Mucosa of stomach (tissue), 1 donor: ENCODE data around the gene UBE2I.

ENCODE experiments used
- H3K27me3 ChIP-seq: one replicate; pipeline ENCODE4 v1.7.0; 2013; ENCODE audit warnings: mild to moderate bottlenecking, low read length; ENCODE audit not compliant: control insufficient read depth, insufficient read depth
- H3K36me3 ChIP-seq: one replicate; pipeline ENCODE4 v1.7.0; 2013; ENCODE audit warnings: low read length; ENCODE audit not compliant: control insufficient read depth, insufficient read depth
- H3K4me1 ChIP-seq: one replicate; pipeline ENCODE4 v1.7.0; 2013; ENCODE audit warnings: mild to moderate bottlenecking, low read length; ENCODE audit not compliant: control insufficient read depth, insufficient read depth
- H3K4me3 ChIP-seq: one replicate; pipeline ENCODE4 v1.7.0; 2013; ENCODE audit warnings: low read length
- H3K9ac ChIP-seq: one replicate; pipeline ENCODE4 v1.7.0; 2013; ENCODE audit warnings: mild to moderate bottlenecking, low read length, moderate library complexity
- H3K9me3 ChIP-seq: one replicate; pipeline ENCODE4 v1.7.0; 2013; ENCODE audit warnings: mild to moderate bottlenecking, low read length, moderate library complexity; ENCODE audit not compliant: control insufficient read depth
- donor health status: Pancreatic carcinoma.

UBE2I gene

GRCh38 chr16:1356061-1356900 lies 46.8 kb downstream of the UBE2I start:
- Histone ChIP-seq H3K9me3 (no peaks in the 10 kb centered on the region), H3K27me3 (no peaks in the 10 kb centered on the region), H3K9ac (no peak overlapping the region), H3K4me1 (peaks cover under 1% of the 10 kb centered on the region), H3K4me3 (no peak overlapping the region), H3K36me3 (no peaks in the 10 kb centered on the region)

GRCh38 chr16:1357906-1358566 lies 48.6 kb downstream of the UBE2I start:
- no peak overlapping the region for H3K4me3 ChIP-seq
- H3K36me3 ChIP-seq: no peaks in the 10 kb centered on the region
- no peaks in the 10 kb centered on the region for H3K9me3 ChIP-seq
- no peaks in the 10 kb centered on the region for H3K4me1 ChIP-seq
- no peak overlapping the region for H3K9ac ChIP-seq
- H3K27me3 ChIP-seq: no peaks in the 10 kb centered on the region

- no peaks in the 10 kb centered on the region for H3K27me3 ChIP-seq
- no peak overlapping the region for H3K4me3 ChIP-seq
- H3K4me1 ChIP-seq: no peaks in the 10 kb centered on the region
- no peaks in the 10 kb centered on the region for H3K9me3 ChIP-seq
- no peaks in the 10 kb centered on the region for H3K36me3 ChIP-seq
- H3K9ac ChIP-seq: no peak overlapping the region
Measured at GRCh38 chr16:1361685-1362360, 52.4 kb downstream of the UBE2I start.

- no peak overlapping the region for H3K9ac ChIP-seq
- no peak overlapping the region for H3K4me3 ChIP-seq
- no peaks in the 10 kb centered on the region for H3K9me3 ChIP-seq
- no peaks in the 10 kb centered on the region for H3K36me3 ChIP-seq
- H3K27me3 ChIP-seq: no peaks in the 10 kb centered on the region
- H3K4me1 ChIP-seq: no peaks in the 10 kb centered on the region
Measured at GRCh38 chr16:1362807-1363206, 53.4 kb downstream of the UBE2I start.

- H3K36me3 ChIP-seq: no peaks in the 10 kb centered on the region
Measured at GRCh38 chr16:1363501-1364041, 54.1 kb downstream of the UBE2I start.

GRCh38 chr16:1364510-1364909 lies 55.1 kb downstream of the UBE2I start:
- no peak overlapping the region for H3K4me3 ChIP-seq
- H3K27me3 ChIP-seq: no peaks in the 10 kb centered on the region
- no peak overlapping the region for H3K9ac ChIP-seq
- H3K9me3 ChIP-seq: no peaks in the 10 kb centered on the region
- H3K36me3 ChIP-seq: no peaks in the 10 kb centered on the region
- no peaks in the 10 kb centered on the region for H3K4me1 ChIP-seq

More at GRCh38 chr16:1363501-1364041, 54.1 kb downstream of the UBE2I start:
- no peak overlapping the region for H3K4me3 ChIP-seq
- no peaks in the 10 kb centered on the region for H3K4me1 ChIP-seq
- no peaks in the 10 kb centered on the region for H3K27me3 ChIP-seq
- H3K9ac ChIP-seq: no peak overlapping the region
- H3K9me3 ChIP-seq: no peaks in the 10 kb centered on the region

GRCh38 chr16:1366060-1366711 lies 56.8 kb downstream of the UBE2I start:
- no peaks in the 10 kb centered on the region for H3K9me3 ChIP-seq
- no peak overlapping the region for H3K9ac ChIP-seq
- no peaks in the 10 kb centered on the region for H3K27me3 ChIP-seq
- no peak overlapping the region for H3K4me3 ChIP-seq
- H3K4me1 ChIP-seq: no peaks in the 10 kb centered on the region
- no peaks in the 10 kb centered on the region for H3K36me3 ChIP-seq

GRCh38 chr16:1366712-1367299 lies 57.4 kb downstream of the UBE2I start:
- no peak overlapping the region for H3K9ac ChIP-seq
- H3K4me1 ChIP-seq: no peaks in the 10 kb centered on the region
- H3K4me3 ChIP-seq: no peak overlapping the region
- no peaks in the 10 kb centered on the region for H3K9me3 ChIP-seq
- no peaks in the 10 kb centered on the region for H3K36me3 ChIP-seq
- H3K27me3 ChIP-seq: no peaks in the 10 kb centered on the region

- H3K9ac ChIP-seq: no peak overlapping the region
- no peaks in the 10 kb centered on the region for H3K4me1 ChIP-seq
- no peaks in the 10 kb centered on the region for H3K36me3 ChIP-seq
- no peak overlapping the region for H3K4me3 ChIP-seq
- no peaks in the 10 kb centered on the region for H3K27me3 ChIP-seq
- no peaks in the 10 kb centered on the region for H3K9me3 ChIP-seq
Measured at GRCh38 chr16:1367486-1368174, 58.2 kb downstream of the UBE2I start.

GRCh38 chr16:1371054-1371978 lies 61.9 kb downstream of the UBE2I start:
- Histone ChIP-seq H3K9ac (no peak overlapping the region), H3K4me3 (no peak overlapping the region), H3K4me1 (no peaks in the 10 kb centered on the region), H3K36me3 (no peaks in the 10 kb centered on the region), H3K9me3 (no peaks in the 10 kb centered on the region), H3K27me3 (no peaks in the 10 kb centered on the region)
